Jurkat, Clone E6-1 (cell line): ENCODE measurements around the gene EMC7. TPM values are rescaled to one million over a fixed set of nuclear protein-coding genes. Genes with fewer than 3 reads are reported as not detected.
A peak's percentile ranks its signal among the peaks of the same experiment; 100 is the strongest.
"Not testable (repeated sequence)": the region's sequence is repeated elsewhere in the genome, so short reads cannot be mapped to it uniquely, and the experiment has no call there.

ENCODE experiments used
- DNase-seq: peaks from one replicate; pipeline ENCODE4 v3.0.0-alpha.2; 2011; ENCODE audit warnings: low read depth, low spot score
- H3K4me3 ChIP-seq: 2 replicates; pipeline ENCODE4 v1.5.1; 2011; ENCODE audit warnings: mild to moderate bottlenecking, low read length, control low read depth, moderate library complexity
- polyA plus RNA-seq: library from polyadenylated mRNA; unstranded; fragments of >200 nt; gene quantifications from one replicate; pipeline ENCODE4 v1.2.1, GENCODE V29; 2012; ENCODE audit warnings: missing spikeins; ENCODE audit not compliant: insufficient read length, insufficient read depth

Gene EMC7
- 87.8 TPM for polyA plus RNA-seq

DNA sequence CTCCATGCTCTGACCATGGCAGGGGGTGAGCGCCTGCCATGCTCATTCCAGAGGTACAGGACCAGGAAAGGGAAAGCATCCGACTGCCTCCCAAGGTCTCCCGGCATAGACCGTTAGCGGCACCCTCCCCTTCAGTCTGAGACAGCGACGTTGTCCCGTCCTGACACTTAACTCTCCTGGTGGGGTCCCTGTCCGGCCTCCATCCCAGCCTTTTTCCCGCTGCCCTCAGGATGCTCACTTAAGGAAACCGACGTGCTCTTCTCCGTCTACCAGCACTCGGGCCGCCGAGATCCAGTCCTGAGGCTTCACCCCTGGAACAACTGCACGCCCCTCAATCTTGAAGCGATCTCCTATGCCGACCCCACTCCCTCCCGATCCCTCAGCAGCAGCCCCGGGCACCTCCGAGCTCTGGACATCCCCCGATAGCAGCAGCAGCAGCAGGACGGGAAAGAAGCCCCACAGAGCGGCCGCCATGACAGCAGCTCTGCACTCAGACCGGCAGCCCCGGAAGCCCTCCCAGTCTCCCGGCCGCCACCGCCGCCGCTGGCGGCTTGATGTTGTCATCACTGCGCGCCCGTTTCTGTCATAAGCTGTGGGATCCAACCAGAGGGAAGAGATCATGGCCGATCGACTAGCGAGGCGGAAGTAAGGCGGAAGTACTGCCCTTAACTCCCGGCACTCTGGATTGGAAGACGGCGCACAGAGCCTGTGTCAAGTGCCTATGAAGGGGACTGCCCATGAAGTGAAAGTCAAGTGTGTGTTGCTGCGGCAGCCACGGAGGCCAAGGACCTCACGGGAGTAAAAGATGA, at the start of gene EMC7, which contains the start of gene PGBD4:
Gene EMC7 (minus strand): TSS at position 497 of the 809 bp plus-strand sequence. CDS start 23 bp downstream, at position 474.
Gene PGBD4 (plus strand): TSS at position 718 of the 809 bp plus-strand sequence. CDS start 449 bp downstream, outside the sequence.
- peak within 1 kb of the TSS; percentile 80 for H3K4me3 ChIP-seq
- peak; percentile 99 for DNase-seq

DNA sequence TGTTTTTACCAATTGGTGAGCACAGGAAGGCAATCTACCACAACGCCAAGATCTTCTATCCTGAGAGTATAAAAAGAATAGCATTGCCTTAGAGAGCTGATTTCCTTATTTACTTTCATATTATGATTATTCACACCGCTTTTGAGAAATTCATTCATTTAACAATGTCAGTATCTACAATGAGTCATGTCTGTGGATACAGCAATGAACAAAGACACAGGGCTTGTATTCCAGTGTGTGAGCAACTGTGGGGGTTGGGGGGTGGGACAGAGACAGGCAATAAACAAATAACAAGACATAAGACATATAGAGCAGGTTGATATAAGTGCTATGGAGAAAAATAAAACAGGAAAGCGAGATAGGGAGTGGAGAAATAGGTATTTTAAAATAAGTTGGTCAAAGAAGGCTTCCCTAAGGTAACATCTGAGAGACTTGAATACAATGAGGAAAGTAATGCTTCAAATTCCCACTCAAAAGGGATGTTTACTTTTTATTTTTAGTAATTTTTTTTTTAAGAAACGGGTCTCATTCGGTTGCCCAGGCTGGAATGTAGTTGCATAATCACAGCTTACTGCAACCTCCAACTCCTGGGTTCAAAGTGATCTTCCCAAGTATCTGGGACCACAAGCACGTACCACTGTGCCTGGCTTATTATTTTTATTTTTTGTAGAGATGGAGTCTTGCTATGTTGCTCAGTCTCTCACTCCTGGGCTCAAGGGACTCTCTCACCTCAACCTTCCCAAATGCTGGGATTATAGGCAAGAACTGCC, 45.9 kb upstream of the EMC7 start:
- H3K4me3 ChIP-seq = no peak overlapping the region
- no peak for DNase-seq

GRCh38 chr15:34133511-34133910, 31.8 kb upstream of the EMC7 start:
- H3K4me3 ChIP-seq = no peak overlapping the region

DNA sequence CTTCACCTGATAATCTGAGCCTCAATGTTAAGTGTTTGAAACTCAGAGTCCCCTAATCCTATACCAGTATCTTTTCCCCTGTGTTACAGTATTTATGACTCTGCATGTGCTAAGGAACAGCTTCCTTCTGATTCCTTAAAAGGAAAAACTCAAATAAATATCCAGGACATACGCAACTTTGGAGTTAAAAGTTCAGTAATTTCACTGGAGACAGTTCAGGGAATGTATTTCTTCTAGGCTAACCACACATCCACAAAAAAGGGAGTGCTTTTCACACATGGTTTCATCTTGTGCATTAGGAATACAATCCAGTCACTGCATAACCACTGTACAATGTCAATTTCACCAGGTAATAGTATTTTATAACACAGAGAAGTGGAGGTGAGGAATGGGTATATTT, 31.2 kb upstream of the EMC7 start:
- DNase-seq = no peak
- no peak overlapping the region for H3K4me3 ChIP-seq

More at GRCh38 chr15:34133511-34133910, 31.8 kb upstream of the EMC7 start:
- no peak for DNase-seq

DNA sequence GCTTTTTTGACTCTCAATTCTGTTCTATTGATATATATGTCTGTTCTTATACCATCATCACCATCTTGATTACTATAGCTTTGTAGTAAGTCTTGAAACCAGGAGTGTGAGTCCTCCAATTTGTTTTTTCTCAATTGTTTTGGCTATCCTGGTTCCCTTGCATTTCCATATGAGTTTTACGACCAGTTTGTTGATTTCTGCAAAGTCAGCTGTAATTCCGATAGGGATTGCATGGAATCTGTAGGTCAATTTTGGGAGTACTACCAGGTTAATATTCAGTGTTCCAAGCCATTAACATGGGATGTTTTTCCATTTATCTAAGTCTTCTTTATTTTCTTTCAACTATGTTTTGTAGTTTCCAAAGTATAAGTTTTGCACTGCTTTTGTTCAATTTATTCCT, 27.2 kb upstream of the EMC7 start:
- DNase-seq = no peak

DNA sequence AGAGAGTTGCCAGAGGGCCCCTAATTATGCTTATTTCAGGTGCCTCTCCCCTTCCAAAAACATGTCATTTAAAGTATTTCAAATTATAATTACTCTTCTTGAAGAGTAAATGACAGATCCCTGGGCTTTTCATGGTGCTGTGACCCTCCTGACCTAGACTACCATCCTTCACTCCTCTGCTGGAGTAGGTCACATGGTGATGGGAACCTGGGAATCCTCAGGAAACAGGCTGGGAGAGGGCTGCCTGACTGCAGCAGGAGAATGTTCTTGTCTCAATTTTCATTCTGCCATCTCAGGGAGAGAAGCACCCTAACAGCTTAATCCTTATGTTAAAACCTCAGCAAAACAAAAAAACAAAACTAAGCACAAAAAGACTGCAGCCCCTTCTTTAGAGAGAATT, 24.9 kb upstream of the EMC7 start:
- no peak for DNase-seq
- no peak overlapping the region for H3K4me3 ChIP-seq

More for the DNA sequence above, 27.2 kb upstream of the EMC7 start:
- H3K4me3 ChIP-seq = no peak overlapping the region

DNA sequence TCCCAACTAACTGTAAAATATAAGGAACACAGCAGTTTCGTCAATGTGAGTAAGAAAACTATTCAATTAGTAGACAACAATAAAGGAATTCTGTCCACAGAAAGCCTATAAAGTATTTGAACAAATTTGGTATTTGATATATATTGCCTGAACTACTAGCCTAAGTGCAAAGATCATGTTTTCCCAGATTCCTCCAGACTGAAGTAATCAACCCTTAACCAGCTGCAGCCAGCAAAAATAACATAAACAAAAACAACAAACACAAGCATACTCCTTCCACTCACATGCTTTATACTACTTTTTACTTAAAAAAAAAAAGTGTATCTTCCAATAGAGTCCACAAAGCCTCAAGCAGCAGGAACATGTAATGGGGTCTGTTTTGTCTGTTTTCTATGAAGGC, 24.3 kb upstream of the EMC7 start:
- no peak for DNase-seq
- no peak overlapping the region for H3K4me3 ChIP-seq

GRCh38 chr15:34124651-34125050, 23.0 kb upstream of the EMC7 start:
- no peak for DNase-seq
- H3K4me3 ChIP-seq = no peak overlapping the region

DNA sequence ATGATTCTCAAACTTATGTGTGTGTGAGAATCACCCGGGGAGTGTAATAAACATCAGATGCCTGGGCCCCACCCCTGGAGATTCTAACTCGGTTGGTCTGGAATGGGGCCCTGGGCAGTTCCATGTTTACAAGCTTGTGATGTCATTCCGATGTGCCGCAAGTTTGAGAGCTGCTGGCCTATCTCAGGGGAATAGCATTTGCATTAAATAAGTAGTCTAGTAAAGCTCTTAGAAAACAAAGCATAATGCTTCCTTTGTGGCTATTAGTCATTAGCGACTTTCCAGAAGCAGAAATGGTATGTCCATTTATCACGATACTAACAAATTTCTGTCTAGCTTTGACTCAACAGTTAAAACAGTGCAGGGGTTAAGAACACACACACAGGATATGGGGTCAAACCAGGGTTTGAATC, 21.1 kb upstream of the EMC7 start:
- no peak overlapping the region for H3K4me3 ChIP-seq
- no peak for DNase-seq

- H3K4me3 ChIP-seq, DNase-seq: not testable (repeated sequence)
Measured at GRCh38 chr15:34121786-34122185, 20.1 kb upstream of the EMC7 start.

DNA sequence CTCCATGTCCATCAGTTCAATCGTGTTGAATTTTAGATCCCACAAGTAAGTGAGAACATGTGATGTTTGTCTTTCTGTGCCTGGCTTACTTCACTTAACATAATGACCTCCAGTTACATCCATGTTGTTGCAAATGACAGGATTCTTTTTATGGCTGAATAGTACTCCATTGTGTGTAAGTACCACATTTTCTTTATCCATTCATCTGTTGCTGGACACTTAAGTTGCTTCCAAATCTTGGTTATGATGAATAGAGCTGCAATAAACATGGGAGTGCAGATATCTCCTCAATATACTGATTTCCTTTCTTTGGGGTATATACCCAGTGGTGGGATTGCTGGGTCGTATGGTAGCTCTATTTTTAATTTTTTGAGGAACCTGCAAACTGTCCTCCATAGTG, 18.8 kb upstream of the EMC7 start:
- not testable (repeated sequence) for H3K4me3 ChIP-seq, DNase-seq

GRCh38 chr15:34119291-34119690, 17.6 kb upstream of the EMC7 start:
- no peak for DNase-seq
- H3K4me3 ChIP-seq = no peak overlapping the region

DNA sequence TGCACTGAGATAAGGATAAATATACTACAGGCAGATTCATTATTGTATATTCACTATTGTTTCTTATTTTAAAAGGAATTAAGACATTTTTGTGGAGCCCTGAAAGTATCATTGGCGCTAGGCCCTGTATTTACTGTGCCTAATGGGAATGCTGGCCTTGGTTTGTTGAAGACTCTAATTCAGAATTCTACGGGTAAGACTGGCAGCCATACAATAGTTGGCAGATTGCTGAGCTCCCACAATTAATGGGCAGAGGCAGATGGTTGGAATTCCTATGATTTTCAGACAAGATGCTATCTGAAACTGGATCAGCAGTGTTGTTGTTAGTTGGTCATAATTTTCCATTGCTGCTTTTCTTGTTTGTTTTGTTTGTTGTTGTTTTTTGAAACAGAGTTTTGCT, 15.0 kb upstream of the EMC7 start:
- H3K4me3 ChIP-seq = no peak overlapping the region
- DNase-seq = no peak

DNA sequence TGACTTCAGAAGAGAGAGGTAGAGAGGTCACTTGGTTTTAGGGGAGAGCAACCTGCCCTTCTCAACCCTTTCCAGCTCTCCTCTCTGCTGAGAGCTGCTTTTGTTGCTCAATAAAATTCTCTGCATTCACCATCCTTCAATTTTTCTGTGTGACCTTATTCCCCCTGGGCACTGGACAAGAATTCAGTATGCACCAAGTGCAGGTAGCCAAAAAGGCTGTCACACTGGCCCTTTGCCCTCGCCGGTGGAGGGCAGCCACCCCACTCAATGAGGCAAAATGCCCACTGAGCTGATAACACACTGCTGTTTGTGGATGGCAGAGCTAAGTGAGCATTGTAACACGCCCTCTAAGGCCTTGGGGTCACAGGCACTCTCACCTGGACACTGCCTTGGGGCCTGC, 13.1 kb upstream of the EMC7 start:
- DNase-seq = no peak
- H3K4me3 ChIP-seq = no peak overlapping the region

GRCh38 chr15:34114215-34114614, 12.6 kb upstream of the EMC7 start:
- DNase-seq = no peak
- no peak overlapping the region for H3K4me3 ChIP-seq

DNA sequence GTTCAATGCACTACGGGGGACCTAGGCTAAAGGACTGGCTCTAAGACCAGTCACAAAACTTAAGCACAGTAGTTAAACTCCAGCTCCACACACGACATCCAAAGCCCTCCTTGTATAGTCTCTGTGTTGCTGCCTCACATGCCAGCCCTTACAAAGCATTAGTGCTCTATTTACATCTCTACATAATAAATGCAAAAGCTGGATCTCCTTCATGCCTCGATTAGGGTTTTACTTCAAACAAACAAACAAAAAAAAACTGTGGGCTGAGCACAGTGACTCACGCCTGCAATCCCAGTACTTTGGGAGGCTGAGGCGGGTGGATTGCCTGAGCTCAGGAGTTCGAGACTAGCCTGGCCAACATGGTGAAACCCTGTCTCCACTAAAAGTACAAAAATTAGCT, 9.8 kb upstream of the EMC7 start:
- no peak for DNase-seq

GRCh38 chr15:34109797-34110663, 8.4 kb upstream of the EMC7 start:
- H3K4me3 ChIP-seq = no peak overlapping the region
- DNase-seq = peak; percentile 35

More for the DNA sequence above, 9.8 kb upstream of the EMC7 start:
- no peak overlapping the region for H3K4me3 ChIP-seq

- H3K4me3 ChIP-seq = no peak overlapping the region
- DNase-seq = no peak
Measured at GRCh38 chr15:34107315-34107714, 5.7 kb upstream of the EMC7 start.

GRCh38 chr15:34106423-34106822, 4.8 kb upstream of the EMC7 start:
- DNase-seq = no peak
- H3K4me3 ChIP-seq = no peak overlapping the region
